Measurements from ENCODE around the gene AADAT.
"Not testable (repeated sequence)": the region's sequence is repeated elsewhere in the genome, so short reads cannot be mapped to it uniquely, and the experiment has no call there.

AADAT gene

GRCh38 chr4:170089668-170090351 is at the start of gene AADAT:
AADAT (minus strand) TSS chr4:170089956; CDS start chr4:170089690, 266 bp downstream.
- peak; percentile 49 to 85 for DNase-seq

- DNase-seq, result peak; percentile 32 to 84
These were observed 48.9 kb upstream of the AADAT start for GRCh38 chr4:170138580-170139194.

DNA sequence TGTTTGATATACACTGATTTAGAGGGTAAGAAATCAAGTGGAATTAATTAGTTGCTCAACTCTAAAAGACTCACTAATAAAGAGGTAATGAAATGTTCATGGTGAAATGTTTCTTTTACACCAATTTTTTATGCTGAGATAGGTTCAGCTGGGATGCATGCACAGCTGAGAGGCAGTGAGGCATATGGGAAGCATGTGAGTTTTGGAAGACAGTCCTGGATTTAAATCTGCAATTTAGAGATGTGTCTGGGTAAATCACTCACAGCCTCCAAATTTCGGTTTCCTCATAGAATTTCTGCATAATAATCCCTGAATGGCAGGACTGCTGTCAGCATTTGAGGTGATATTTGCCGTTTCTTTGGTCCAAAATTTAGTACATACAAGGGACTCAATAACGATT is 48.2 kb upstream of the AADAT start:
- DNase-seq, result no peak

DNA sequence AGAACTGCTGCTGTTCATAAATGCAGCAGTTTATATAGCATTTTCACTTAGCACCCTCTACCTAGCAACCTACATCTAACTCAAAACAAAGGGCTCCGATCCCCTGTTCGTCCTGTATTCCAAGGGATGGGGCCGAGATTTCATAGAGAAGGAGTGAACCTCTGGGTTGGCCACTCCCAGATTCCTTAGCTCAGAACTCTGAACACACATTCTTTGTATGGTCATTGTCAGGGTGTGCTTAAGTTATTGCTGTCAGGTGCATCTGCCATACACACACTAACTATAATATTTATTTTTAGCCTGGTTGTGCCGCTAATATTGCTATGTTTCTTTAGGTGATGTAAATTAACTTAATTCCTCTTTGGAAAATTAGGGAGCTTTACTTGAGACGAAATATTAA is 47.7 kb upstream of the AADAT start:
- DNase-seq, result no peak

- no peak for DNase-seq
These were observed 45.1 kb upstream of the AADAT start for GRCh38 chr4:170134821-170135220.

GRCh38 chr4:170128219-170128804 is 38.6 kb upstream of the AADAT start:
- no peak for DNase-seq

DNA sequence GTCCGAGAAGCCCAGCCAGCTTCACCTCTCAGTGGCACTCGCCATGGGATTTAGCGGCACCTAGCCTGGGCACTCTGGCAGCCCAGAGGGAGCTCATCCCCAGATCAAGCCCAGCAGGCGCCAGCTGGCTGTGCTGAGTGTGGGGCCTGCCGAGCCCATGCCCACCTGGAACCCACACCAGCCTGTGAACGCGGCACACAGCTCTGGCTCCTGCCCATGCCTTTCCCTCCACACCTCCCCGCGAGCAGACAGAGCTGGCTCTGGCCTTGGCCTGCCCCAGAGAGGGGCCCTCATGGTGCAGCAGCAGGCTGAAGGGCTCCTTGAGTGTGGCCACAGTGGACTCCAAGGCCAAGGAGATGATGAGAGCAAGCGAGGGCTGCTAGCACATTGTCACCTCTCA is 38.0 kb upstream of the AADAT start:
- no peak for DNase-seq

- DNase-seq, result no peak
These were observed 34.6 kb upstream of the AADAT start for GRCh38 chr4:170124406-170124805.

- DNase-seq, result no peak
These were observed 32.5 kb upstream of the AADAT start for GRCh38 chr4:170122252-170122651.

DNA sequence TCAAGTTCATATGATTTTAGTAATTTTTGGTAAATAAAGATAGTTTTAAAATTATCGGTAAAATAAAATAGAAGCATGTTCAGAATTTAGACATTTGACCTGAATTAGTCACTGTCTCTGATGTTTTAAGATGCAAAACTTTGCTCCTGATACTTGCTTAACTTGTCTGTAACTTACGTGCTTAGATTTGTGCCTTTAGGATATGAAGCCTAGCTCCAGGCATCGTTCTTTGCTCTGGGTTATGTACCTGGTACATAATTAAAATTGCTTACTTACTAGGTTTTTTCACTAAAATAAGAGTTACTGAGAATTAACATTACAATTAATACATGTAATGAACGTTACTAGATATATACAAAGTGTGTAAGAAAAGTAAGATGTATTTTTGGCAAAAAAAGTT is 24.9 kb upstream of the AADAT start:
- no peak for DNase-seq

- not testable (repeated sequence) for DNase-seq
These were observed 24.4 kb upstream of the AADAT start for GRCh38 chr4:170114183-170114582.

- DNase-seq, result no peak
These were observed 21.8 kb upstream of the AADAT start for GRCh38 chr4:170111546-170111945.

DNA sequence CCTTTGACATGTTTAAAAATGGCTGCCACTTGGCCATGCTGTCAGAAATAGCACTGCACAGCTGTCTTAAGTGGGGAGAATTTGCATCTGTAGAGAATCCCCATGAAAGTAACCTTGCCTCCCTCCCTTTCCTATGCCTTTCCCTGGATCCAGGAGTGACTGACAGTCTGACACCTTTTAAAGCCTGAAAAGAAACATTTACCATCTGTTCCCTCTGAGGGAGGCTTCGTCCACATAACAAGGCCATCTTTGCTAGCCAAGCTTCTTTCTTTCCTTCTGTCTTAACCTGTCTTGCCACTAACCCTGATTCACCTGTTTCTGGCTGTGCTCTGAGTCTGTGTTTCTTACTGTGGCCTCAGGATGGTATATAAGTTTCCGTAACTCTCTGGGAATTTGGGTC is 21.3 kb upstream of the AADAT start:
- DNase-seq, result no peak

DNA sequence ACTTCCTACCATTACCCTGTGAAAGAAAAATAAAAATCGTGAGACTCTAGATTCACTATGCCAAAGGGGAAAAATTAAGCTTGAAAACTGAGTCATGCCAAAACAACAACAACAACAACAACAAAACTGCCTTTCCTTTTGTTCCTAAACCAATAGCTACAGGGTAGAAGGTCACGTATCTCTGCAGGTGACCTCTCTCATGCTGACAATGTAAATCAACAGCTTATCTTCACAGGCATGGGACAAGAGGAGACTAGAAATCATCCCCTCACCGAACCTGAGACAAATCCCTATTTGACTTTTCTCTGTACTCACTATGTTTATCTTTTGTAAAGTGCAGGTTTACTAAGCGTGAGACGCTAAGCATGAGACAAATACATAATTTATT is 20.5 kb upstream of the AADAT start:
- no peak for DNase-seq

DNA sequence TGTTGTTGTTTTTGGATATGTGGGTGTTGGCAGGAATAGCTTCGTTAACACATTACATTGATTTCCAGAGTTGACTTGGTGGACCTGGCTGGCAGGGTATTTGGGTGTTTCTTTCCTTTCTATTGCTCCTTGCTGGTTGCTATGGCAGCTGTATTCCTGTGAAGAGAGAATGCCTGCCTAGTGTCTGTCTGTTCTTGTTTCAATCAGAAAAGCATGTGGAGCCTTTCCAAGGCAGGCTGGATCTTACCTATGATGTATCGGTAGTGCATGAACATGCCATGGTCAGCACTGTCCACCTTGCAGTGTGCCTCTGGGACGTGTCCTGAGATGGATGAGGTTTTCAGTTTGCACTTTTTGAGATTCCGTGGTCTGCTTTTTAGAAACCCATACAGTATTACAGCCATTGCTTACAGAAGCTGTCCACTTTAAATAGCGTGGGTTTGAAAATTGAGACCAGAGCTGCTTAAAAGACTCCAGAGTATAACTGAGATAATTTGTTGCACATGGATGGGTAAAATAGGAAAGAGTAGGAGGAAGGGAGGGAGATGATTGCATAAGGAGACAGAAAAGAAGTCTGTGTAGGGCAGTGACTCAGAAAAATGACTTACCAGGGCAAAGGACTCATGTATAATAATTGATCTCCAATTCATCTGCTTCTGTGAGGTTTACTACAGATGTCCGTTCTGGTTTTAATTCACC is 20.0 kb upstream of the AADAT start:
- DNase-seq, result no peak

GRCh38 chr4:170106900-170107299 is 17.1 kb upstream of the AADAT start:
- DNase-seq, result no peak

- DNase-seq, result no peak
These were observed 12.7 kb upstream of the AADAT start for GRCh38 chr4:170102426-170102825.

DNA sequence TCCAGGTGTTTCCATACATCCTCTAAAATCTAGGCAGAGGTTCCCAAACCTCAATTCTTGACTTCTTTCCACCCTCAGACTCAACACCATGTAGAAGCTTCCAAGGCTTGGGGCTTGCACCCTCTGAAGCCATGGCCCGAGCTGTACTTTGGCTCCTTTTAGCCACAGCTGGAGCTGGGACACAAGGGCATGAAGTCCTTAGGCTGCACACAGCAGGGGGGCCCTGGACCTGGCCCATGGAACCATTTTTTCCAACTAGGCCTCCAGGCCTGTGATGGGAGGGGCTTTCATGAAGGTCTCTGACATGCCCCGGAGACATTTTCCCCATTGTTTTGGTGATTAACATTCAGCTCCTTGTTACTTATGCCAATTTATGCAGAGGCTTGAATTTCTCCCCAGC is 8.4 kb upstream of the AADAT start:
- not testable (repeated sequence) for DNase-seq

- DNase-seq, result no peak
These were observed 7.9 kb upstream of the AADAT start for GRCh38 chr4:170097681-170098080.

GRCh38 chr4:170093973-170094535 is 4.3 kb upstream of the AADAT start:
- DNase-seq, result no peak

GRCh38 chr4:170091069-170091696 is 1.4 kb upstream of the AADAT start:
- DNase-seq, result peak in 1 of 2 experiments; percentile 15

DNA sequence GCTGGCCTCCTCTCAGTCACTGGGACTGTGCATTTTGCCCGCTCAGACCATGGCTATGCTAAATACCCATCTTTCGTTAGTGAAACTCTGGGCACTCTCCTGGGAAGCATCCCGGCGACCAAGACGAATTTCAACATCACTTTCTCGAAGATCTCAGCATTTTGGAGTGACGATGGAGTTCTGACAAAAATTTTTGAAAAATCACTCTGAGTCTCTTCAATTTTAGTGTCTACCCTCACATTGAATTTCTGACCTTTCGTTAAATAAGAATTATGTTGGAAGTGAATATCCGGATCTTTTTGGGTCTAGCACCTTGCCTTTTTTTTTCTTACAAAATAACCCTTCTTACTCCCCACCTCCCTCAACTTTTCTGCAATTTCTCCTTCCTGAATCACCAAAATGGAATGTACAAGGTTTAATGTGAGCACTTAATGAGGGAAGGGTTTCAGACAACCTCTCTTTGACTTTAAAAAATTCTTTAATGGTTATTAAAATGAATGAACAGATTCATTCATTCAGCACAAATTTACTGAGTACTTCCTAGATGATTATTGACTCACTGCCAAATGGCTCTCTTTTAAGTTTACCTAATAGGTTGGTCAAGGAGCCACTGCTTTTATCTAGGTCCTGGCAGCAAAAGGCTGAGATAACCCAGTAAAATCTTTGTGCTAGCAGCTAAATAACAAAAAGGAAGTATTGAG is 746 bp upstream of the AADAT start:
- no peak for DNase-seq

All from NCI-H526 (cell line).